Gastrocnemius medialis (tissue), 4 donors: ENCODE results near the gene RAVER2. TPM values are rescaled to one million over a fixed set of nuclear protein-coding genes. Genes with fewer than 3 reads are reported as not detected.

Experiments
- ATAC-seq, 2 donors: fragments of 150-250 bp; one replicate each; pipeline ENCODE4 v1.9.1; 2016
- DNase-seq, 2 donors: peaks; one replicate each; pipeline ENCODE4 v3.0.0-alpha.2; 2019
- H3K27ac ChIP-seq, 4 donors: fragments of 200-600 bp; sonication (generic); 1 replicate in 1 of 4; 2 replicates in 3 of 4; pipeline ENCODE4 v1.5.1; 2016 to 2018; ENCODE audit warnings: mild to moderate bottlenecking in 2 of 4, moderate library complexity in 1 of 4
- H3K27me3 ChIP-seq, 3 donors: fragments of 200-600 bp; sonication (generic) in 2 of 3; 1 replicate in 1 of 3; 2 replicates in 2 of 3; pipeline versions ENCODE4 v1.5.1 to v1.6.0; 2016 to 2019; ENCODE audit warnings: mild to moderate bottlenecking in 1 of 3, moderate library complexity in 1 of 3
- H3K36me3 ChIP-seq, 2 donors: fragments of 200-600 bp; sonication (generic) in 1 of 2; one replicate each; pipeline ENCODE4 v1.5.1; 2017 to 2018
- H3K4me1 ChIP-seq, 2 donors: fragments of 200-600 bp; sonication (generic) in 1 of 2; one replicate each; pipeline ENCODE4 v1.5.1; 2016 to 2017; ENCODE audit warnings: mild to moderate bottlenecking in 2 of 2
- H3K4me3 ChIP-seq, 4 donors: fragments of 200-600 bp; sonication (generic) in 3 of 4; 1 replicate in 1 of 4; 2 replicates in 3 of 4; pipeline ENCODE4 v1.5.1; 2016 to 2019; ENCODE audit warnings: mild to moderate bottlenecking in 2 of 4
- H3K9me3 ChIP-seq, 3 donors: fragments of 200-600 bp; sonication (generic) in 2 of 3; 1 replicate in 1 of 3; 2 replicates in 2 of 3; pipeline ENCODE4 v1.5.1; 2016 to 2019
- CTCF ChIP-seq, 5 experiments: fragments of 450-650 bp in 3 of 5; fragments of 200-600 bp in 2 of 5; sonication (generic) in 2 of 5; IDR thresholded peaks in 4 of 5; conservative IDR thresholded peaks in 1 of 5; 1 replicate in 4 of 5; 2 replicates in 1 of 5; pipeline ENCODE4 v1.5.1; 2016 to 2019; ENCODE audit warnings: antibody characterized with exemption in 5 of 5, mild to moderate bottlenecking in 3 of 5, moderate library complexity in 3 of 5
- POLR2A ChIP-seq, 2 donors: fragments of 450-650 bp; IDR thresholded peaks; one replicate each; pipeline ENCODE4 v1.6.1; 2017; ENCODE audit warnings: antibody characterized with exemption in 2 of 2, mild to moderate bottlenecking in 2 of 2, moderate library complexity in 2 of 2
- in situ Hi-C, 4 donors: fragments of 200-750 bp; cut with MboI; loops; one replicate each; pipeline versions ENCODE4 v1.15.0 to v1.8.0; 2017; ENCODE audit warnings: low sequenced_read_pairs in 4 of 4
- intact Hi-C: fragments of 100-400 bp; cut with DNase I; formaldehyde crosslinking; loops from one replicate; pipeline ENCODE4 v1.15.1; 2023; ENCODE audit warnings: low total_unique reads
- total RNA-seq, 4 donors: library from RNA; depleted of rRNA; stranded (reverse); fragments of >200 nt; gene quantifications; one replicate each; pipeline versions ENCODE4 v1.1.0 to v1.2.3, GENCODE V29; 2016

Gene RAVER2
- total RNA-seq, 4 donors from 2014 or later: 8.4 to 9.4 (median 9.1) TPM

DNA sequence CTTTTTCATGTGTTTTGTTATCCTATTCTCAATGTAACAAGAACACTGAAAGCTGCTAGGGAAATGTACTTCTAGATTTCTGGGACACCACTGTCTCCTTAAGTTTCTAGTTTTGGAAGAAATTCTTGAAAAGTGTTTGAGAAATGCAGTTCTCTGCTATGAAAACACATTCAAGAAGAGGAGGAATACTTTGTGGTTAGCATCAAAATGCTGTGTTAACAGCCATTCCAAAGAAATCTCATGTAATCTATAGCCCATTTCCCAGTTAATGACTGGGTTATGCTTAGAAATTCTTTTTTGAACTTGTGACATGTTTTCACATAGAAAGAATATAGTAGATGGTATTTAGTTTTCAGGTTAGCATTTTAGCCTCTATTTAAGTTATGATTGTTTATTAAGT, 6.0 kb downstream of the RAVER2 start:
- TF ChIP-seq CTCF (IDR thresholded peaks at IDR 0.05 in 4 of 5, conservative IDR thresholded peaks at IDR 0.05 in 1 of 5): no peak
- no peak for TF ChIP-seq POLR2A (IDR thresholded peaks at IDR 0.05)
- no peak overlapping the region for H3K4me3 ChIP-seq
- DNase-seq (no peak), ATAC-seq (no peak)
- intact Hi-C loops: no loop called here
- H3K4me1 ChIP-seq: peaks cover 18 to 40% of the 10 kb centered on the region in 2 donors
- in situ Hi-C loops: no loop called here
- no peak overlapping the region for H3K27ac ChIP-seq
- H3K9me3 ChIP-seq: no peaks in the 10 kb centered on the region
- H3K27me3 ChIP-seq: no peaks in the 10 kb centered on the region
- H3K36me3 ChIP-seq: no peaks in the 10 kb centered on the region

DNA sequence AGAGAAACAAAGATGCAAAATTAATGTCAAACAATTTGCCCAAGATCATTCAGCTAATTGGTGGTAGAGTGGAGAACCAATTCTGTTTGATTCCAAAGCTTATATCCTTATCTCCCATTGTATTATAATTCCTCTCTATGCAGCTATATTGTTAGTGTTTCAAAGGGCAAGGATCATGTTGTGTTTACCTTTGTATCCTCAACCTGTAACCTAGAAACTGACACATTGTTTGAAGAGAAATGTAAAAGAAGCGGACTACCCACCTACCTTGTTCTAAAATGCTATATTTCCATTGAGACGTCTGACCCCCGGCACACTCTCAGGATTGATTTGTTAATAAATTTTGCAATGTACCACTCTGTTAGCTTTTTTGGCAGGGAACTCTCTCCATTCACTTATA, 9.3 kb downstream of the RAVER2 start:
- Histone ChIP-seq H3K36me3 (no peaks in the 10 kb centered on the region), H3K27me3 (no peaks in the 10 kb centered on the region), H3K4me3 (no peak overlapping the region), H3K9me3 (no peaks in the 10 kb centered on the region), H3K27ac (no peak overlapping the region), H3K4me1 (peaks cover 8 to 13% of the 10 kb centered on the region in 2 donors)
- in situ Hi-C loops: no loop called here
- DNase-seq (no peak), ATAC-seq (no peak)
- intact Hi-C loops: no loop called here
- TF ChIP-seq CTCF (IDR thresholded peaks at IDR 0.05 in 4 of 5, conservative IDR thresholded peaks at IDR 0.05 in 1 of 5) (no peak), POLR2A (IDR thresholded peaks at IDR 0.05) (no peak)

DNA sequence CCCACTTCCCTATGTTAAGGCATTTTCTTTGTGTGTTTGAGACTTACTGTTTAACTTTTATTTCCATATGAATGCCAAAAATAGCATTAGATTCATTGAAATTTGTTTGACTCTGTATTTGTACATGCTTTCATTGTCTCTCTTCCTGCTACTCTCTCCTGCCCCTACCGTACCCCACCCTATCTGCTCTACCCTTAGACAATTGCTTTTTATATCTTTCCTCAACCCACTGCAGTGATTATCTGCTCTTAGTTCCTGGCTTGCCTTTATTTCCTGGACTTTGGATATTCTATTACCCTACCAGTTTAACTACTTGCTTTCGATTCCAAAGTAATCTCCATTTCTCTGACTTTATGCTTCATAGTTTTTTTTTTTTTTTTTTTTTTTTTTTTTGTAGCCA, 10.5 kb downstream of the RAVER2 start:
- H3K27me3 ChIP-seq: no peaks in the 10 kb centered on the region
- TF ChIP-seq POLR2A (IDR thresholded peaks at IDR 0.05): no peak
- TF ChIP-seq CTCF (IDR thresholded peaks at IDR 0.05 in 4 of 5, conservative IDR thresholded peaks at IDR 0.05 in 1 of 5): no peak
- no peak overlapping the region for H3K27ac ChIP-seq
- intact Hi-C loops (no loop called here), in situ Hi-C loops (no loop called here)
- H3K36me3 ChIP-seq: no peaks in the 10 kb centered on the region
- no peak for ATAC-seq
- no peak overlapping the region for H3K4me3 ChIP-seq
- DNase-seq: no peak
- H3K9me3 ChIP-seq: no peaks in the 10 kb centered on the region
- H3K4me1 ChIP-seq: peaks cover 5 to 13% of the 10 kb centered on the region in 2 donors

GRCh38 chr1:64756770-64757169, 11.9 kb downstream of the RAVER2 start:
- H3K36me3 ChIP-seq: no peaks in the 10 kb centered on the region
- H3K4me1 ChIP-seq: peaks cover 0 to 13% of the 10 kb centered on the region in 2 donors
- no peaks in the 10 kb centered on the region for H3K9me3 ChIP-seq
- ATAC-seq (no peak), DNase-seq (no peak)
- intact Hi-C loops: no loop called here
- no peak for TF ChIP-seq CTCF (IDR thresholded peaks at IDR 0.05 in 4 of 5, conservative IDR thresholded peaks at IDR 0.05 in 1 of 5)
- TF ChIP-seq POLR2A (IDR thresholded peaks at IDR 0.05): no peak
- no peaks in the 10 kb centered on the region for H3K27me3 ChIP-seq
- in situ Hi-C loops: no loop called here
- H3K4me3 ChIP-seq: no peak overlapping the region
- H3K27ac ChIP-seq: no peak overlapping the region

DNA sequence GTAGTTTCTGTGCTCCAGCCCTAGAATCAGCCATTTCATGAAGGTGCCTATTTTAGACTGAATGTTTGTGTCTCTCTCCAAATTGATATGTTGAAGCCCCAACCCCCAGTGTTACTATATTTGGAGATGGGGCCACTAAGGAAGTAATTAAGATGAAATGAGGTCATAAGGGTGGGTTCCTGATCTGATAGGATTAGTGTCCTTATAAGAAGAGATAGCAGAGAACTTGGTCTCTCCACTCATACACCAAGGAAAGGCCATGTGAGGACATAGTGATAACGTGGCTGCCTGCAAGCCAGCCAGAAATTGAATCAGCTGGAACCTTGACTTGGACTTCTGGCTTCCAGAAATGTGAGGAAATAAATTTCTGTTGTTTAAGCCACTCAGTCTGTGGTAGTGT, 12.3 kb downstream of the RAVER2 start:
- intact Hi-C loops (no loop called here), in situ Hi-C loops (no loop called here)
- no peak for DNase-seq

More for the DNA sequence above, 12.3 kb downstream of the RAVER2 start:
- Histone ChIP-seq H3K36me3 (no peaks in the 10 kb centered on the region), H3K9me3 (no peaks in the 10 kb centered on the region), H3K27ac (no peak overlapping the region), H3K4me3 (no peak overlapping the region), H3K27me3 (no peaks in the 10 kb centered on the region), H3K4me1 (peaks cover 0 to 13% of the 10 kb centered on the region in 2 donors)
- TF ChIP-seq POLR2A (IDR thresholded peaks at IDR 0.05) (no peak), CTCF (IDR thresholded peaks at IDR 0.05 in 4 of 5, conservative IDR thresholded peaks at IDR 0.05 in 1 of 5) (no peak)
- no peak for ATAC-seq
